OCI-LY1 (cell line): ENCODE data around the gene DNAJB6.

Experiments used
- EZH2 ChIP-seq: fragments of 200-600 bp; sonication (generic), shearing (Covaris generic); IDR thresholded peaks from 2 replicates; pipeline ENCODE4 v1.8.0; 2017; ENCODE audit warnings: borderline replicate concordance, mixed run types, mild to moderate bottlenecking, antibody characterized with exemption, low read length, moderate library complexity, mixed read lengths
- TF ChIP-seq, protein P1 (sequence below): fragments of 200-600 bp; sonication (generic), shearing (Covaris generic); IDR thresholded peaks from 2 replicates; pipeline ENCODE4 v1.5.1; 2017; ENCODE audit warnings: mild to moderate bottlenecking, antibody characterized with exemption, low read length, moderate library complexity, mixed read lengths

DNA sequence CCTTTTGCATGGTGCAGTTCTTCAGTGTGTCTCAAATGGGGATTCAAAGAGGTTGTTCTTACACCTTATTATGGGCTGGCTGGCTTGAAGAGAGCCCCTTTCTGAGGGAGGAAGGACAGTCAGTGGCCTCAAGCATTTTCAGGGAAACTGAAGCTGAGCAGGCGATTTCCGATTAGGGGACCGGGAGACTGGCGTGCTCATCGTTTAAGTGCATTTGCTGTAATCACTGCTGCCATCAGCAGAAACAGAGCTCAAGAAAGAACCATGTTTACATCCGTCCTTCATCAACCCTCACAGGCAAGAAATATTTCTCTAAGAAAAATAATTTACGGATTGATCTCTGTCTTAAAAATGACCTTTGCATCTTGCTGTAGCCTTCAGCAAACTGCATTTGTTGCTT lies 32.2 kb downstream of the DNAJB6 start:
- TF ChIP-seq, protein P1, sequence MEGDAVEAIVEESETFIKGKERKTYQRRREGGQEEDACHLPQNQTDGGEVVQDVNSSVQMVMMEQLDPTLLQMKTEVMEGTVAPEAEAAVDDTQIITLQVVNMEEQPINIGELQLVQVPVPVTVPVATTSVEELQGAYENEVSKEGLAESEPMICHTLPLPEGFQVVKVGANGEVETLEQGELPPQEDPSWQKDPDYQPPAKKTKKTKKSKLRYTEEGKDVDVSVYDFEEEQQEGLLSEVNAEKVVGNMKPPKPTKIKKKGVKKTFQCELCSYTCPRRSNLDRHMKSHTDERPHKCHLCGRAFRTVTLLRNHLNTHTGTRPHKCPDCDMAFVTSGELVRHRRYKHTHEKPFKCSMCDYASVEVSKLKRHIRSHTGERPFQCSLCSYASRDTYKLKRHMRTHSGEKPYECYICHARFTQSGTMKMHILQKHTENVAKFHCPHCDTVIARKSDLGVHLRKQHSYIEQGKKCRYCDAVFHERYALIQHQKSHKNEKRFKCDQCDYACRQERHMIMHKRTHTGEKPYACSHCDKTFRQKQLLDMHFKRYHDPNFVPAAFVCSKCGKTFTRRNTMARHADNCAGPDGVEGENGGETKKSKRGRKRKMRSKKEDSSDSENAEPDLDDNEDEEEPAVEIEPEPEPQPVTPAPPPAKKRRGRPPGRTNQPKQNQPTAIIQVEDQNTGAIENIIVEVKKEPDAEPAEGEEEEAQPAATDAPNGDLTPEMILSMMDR: no peak
- TF ChIP-seq EZH2: no peak
